ENCODE results near the gene GMCL2. TPM values are rescaled to one million over a fixed set of nuclear protein-coding genes. Genes with fewer than 3 reads are reported as not detected.

The GMCL2 gene
- polyA plus RNA-seq, 1 of the 3 experiments (the other 2 are of a cell fraction) = not detected

DNA sequence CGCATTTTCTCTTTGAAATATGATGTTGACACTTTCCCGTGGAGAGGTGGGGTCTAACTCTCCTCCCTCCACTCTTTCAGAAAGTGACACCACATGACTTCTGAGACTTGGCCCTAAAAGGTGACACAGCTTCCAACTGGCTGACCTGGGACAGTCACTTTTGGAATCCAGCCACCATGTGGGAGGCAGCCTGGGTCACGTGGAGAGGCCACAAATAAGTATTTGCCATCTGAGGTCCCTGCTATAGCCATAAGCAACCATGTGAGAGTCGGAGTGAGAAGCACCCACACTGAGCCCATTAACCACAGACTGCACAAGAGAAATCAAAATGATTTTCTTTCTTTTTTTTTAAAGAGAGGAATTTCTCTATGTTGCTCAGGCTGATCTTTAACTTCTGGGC is 49.5 kb upstream of the GMCL2 start:
- H3K4me1 ChIP-seq (ENCODE audit: control insufficient read depth in 1 of 2, insufficient read depth in 2 of 2, low read depth in 1 of 2, low read length in 1 of 2) = peaks cover 5 to 41% of the 10 kb centered on the region in 2 experiments; a peak in 1 of 4 replicates
- no peak for TF ChIP-seq TAF1 (IDR thresholded peaks at IDR 0.05; ENCODE audit: borderline replicate concordance, low read depth, low read length)
- no peak for TF ChIP-seq FOSL2 (IDR thresholded peaks at IDR 0.05; ENCODE audit: borderline replicate concordance, low read depth)
- TF ChIP-seq CHD2 (IDR thresholded peaks at IDR 0.05; ENCODE audit: low read length, partially characterized antibody) = no peak
- TF ChIP-seq, protein P1, sequence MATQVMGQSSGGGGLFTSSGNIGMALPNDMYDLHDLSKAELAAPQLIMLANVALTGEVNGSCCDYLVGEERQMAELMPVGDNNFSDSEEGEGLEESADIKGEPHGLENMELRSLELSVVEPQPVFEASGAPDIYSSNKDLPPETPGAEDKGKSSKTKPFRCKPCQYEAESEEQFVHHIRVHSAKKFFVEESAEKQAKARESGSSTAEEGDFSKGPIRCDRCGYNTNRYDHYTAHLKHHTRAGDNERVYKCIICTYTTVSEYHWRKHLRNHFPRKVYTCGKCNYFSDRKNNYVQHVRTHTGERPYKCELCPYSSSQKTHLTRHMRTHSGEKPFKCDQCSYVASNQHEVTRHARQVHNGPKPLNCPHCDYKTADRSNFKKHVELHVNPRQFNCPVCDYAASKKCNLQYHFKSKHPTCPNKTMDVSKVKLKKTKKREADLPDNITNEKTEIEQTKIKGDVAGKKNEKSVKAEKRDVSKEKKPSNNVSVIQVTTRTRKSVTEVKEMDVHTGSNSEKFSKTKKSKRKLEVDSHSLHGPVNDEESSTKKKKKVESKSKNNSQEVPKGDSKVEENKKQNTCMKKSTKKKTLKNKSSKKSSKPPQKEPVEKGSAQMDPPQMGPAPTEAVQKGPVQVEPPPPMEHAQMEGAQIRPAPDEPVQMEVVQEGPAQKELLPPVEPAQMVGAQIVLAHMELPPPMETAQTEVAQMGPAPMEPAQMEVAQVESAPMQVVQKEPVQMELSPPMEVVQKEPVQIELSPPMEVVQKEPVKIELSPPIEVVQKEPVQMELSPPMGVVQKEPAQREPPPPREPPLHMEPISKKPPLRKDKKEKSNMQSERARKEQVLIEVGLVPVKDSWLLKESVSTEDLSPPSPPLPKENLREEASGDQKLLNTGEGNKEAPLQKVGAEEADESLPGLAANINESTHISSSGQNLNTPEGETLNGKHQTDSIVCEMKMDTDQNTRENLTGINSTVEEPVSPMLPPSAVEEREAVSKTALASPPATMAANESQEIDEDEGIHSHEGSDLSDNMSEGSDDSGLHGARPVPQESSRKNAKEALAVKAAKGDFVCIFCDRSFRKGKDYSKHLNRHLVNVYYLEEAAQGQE (IDR thresholded peaks at IDR 0.05; ENCODE audit: low read depth, low read length) = no peak
- no peak for TF ChIP-seq TEAD4 (IDR thresholded peaks at IDR 0.05; ENCODE audit: borderline replicate concordance, insufficient read depth)
- TF ChIP-seq FOXJ3 (CRISPR knock-in tag; IDR thresholded peaks at IDR 0.05) = no peak
- ChIA-PET POLR2A (no interaction called here), CTCF (interaction anchor here (0.8 to 12.2 kb wide), 6 partner anchors 10 to 355 kb away, joined by 3 to 147 read pairs (median 8); partner anchors contain the start of gene COL23A1)
- no peak for DNase-seq
- no peak overlapping the region for H3K4me3 ChIP-seq (ENCODE audit: low read depth in 2 of 2, low read length in 1 of 2)
- H3F3A ChIP-seq (replicated peaks; ENCODE audit: insufficient read depth) = peaks cover 11% of the 10 kb centered on the region
- H2AFZ ChIP-seq (ENCODE audit: low read depth) = no peak overlapping the region
- 58% methylated on average over 4 of the region's 4 CpGs for WGBS (ENCODE audit: low lambda C conversion rate)
- no peak overlapping the region for H3K4me2 ChIP-seq
- H3K9ac ChIP-seq = no peak overlapping the region
- peaks cover 4% of the 10 kb centered on the region; the same call in 1 of the 2 replicates for H3K79me2 ChIP-seq (ENCODE audit: insufficient read depth)
- no peaks in the 10 kb centered on the region for H3K9me2 ChIP-seq
- no peaks in the 10 kb centered on the region for H3K36me3 ChIP-seq (replicated peaks in 1 of 2; ENCODE audit: control insufficient read depth in 1 of 2, insufficient read depth in 2 of 2, low read length in 1 of 2)
- no peaks in the 10 kb centered on the region for H4K20me1 ChIP-seq (ENCODE audit: insufficient read depth)
- H3K27ac ChIP-seq (ENCODE audit: low read depth in 2 of 2, low read length in 1 of 2) = no peak overlapping the region
- no peaks in the 10 kb centered on the region for H3K27me3 ChIP-seq (ENCODE audit: insufficient read depth)
- H3K9me3 ChIP-seq = no peaks in the 10 kb centered on the region

DNA sequence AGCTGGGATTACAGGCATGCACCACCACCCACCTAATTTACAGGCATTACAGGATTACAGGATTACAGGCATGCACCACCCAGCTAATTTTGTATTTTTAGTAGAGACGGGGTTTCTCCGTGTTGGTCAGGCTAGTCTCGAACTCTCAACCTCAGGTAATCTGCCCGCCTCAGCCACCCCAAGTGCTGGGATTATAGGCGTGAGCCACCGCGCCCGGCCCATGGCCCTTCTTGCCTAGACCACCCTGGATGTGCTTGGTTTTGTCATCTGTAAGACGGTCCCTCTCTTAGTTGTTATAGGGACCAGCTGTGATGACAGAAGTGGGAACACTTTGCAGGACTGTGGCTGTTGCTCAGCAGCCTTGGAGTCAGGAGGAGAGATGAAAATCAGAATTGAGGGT is 49.0 kb upstream of the GMCL2 start:
- no peak overlapping the region for H3K9ac ChIP-seq
- H2AFZ ChIP-seq (ENCODE audit: low read depth) = no peak overlapping the region
- WGBS (ENCODE audit: low lambda C conversion rate) = 84% methylated on average over 9 of the region's 9 CpGs
- TF ChIP-seq, protein P2, sequence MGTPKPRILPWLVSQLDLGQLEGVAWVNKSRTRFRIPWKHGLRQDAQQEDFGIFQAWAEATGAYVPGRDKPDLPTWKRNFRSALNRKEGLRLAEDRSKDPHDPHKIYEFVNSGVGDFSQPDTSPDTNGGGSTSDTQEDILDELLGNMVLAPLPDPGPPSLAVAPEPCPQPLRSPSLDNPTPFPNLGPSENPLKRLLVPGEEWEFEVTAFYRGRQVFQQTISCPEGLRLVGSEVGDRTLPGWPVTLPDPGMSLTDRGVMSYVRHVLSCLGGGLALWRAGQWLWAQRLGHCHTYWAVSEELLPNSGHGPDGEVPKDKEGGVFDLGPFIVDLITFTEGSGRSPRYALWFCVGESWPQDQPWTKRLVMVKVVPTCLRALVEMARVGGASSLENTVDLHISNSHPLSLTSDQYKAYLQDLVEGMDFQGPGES (IDR thresholded peaks at IDR 0.05; ENCODE audit: low read depth, low read length) = no peak
- no peak for TF ChIP-seq SMC3 (IDR thresholded peaks at IDR 0.05; ENCODE audit: low read depth, low read length)
- TF ChIP-seq, protein P3, sequence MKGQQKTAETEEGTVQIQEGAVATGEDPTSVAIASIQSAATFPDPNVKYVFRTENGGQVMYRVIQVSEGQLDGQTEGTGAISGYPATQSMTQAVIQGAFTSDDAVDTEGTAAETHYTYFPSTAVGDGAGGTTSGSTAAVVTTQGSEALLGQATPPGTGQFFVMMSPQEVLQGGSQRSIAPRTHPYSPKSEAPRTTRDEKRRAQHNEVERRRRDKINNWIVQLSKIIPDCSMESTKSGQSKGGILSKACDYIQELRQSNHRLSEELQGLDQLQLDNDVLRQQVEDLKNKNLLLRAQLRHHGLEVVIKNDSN (IDR thresholded peaks at IDR 0.05; ENCODE audit: borderline replicate concordance, low read depth) = no peak
- TF ChIP-seq, protein P4, sequence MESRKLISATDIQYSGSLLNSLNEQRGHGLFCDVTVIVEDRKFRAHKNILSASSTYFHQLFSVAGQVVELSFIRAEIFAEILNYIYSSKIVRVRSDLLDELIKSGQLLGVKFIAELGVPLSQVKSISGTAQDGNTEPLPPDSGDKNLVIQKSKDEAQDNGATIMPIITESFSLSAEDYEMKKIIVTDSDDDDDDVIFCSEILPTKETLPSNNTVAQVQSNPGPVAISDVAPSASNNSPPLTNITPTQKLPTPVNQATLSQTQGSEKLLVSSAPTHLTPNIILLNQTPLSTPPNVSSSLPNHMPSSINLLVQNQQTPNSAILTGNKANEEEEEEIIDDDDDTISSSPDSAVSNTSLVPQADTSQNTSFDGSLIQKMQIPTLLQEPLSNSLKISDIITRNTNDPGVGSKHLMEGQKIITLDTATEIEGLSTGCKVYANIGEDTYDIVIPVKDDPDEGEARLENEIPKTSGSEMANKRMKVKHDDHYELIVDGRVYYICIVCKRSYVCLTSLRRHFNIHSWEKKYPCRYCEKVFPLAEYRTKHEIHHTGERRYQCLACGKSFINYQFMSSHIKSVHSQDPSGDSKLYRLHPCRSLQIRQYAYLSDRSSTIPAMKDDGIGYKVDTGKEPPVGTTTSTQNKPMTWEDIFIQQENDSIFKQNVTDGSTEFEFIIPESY (IDR thresholded peaks at IDR 0.05; ENCODE audit: borderline replicate concordance, low read depth) = no peak
- TF ChIP-seq CHD2 (IDR thresholded peaks at IDR 0.05; ENCODE audit: low read length, partially characterized antibody) = no peak
- no peak for TF ChIP-seq EZH2phosphoT487 (IDR thresholded peaks at IDR 0.05; ENCODE audit: borderline replicate concordance, low read depth)
- DNase-seq = no peak
- no peaks in the 10 kb centered on the region for H3K9me3 ChIP-seq
- no peak overlapping the region for H3K4me3 ChIP-seq (ENCODE audit: low read depth in 2 of 2, low read length in 1 of 2)
- no peak overlapping the region for H3K4me2 ChIP-seq
- no peaks in the 10 kb centered on the region for H3K36me3 ChIP-seq (replicated peaks in 1 of 2; ENCODE audit: control insufficient read depth in 1 of 2, insufficient read depth in 2 of 2, low read length in 1 of 2)
- no peaks in the 10 kb centered on the region for H4K20me1 ChIP-seq (ENCODE audit: insufficient read depth)
- H3K27ac ChIP-seq (ENCODE audit: low read depth in 2 of 2, low read length in 1 of 2) = no peak overlapping the region
- H3K4me1 ChIP-seq (ENCODE audit: control insufficient read depth in 1 of 2, insufficient read depth in 2 of 2, low read depth in 1 of 2, low read length in 1 of 2) = peaks cover 7 to 47% of the 10 kb centered on the region in 2 experiments; a peak in 2 of 4 replicates
- no peaks in the 10 kb centered on the region for H3K27me3 ChIP-seq (ENCODE audit: insufficient read depth)
- ChIA-PET CTCF (interaction anchor here (0.8 to 12.2 kb wide), 9 partner anchors 8 to 356 kb away, joined by 3 to 147 read pairs (median 9); partner anchors contain the start of gene COL23A1), POLR2A (interaction anchor here (0.7 to 0.8 kb wide), 2 partner anchors 354 to 1209 kb away, joined by 3 read pairs; partner anchors contain the start of gene COL23A1)
- H3F3A ChIP-seq (replicated peaks; ENCODE audit: insufficient read depth) = peaks cover 11% of the 10 kb centered on the region
- H3K9me2 ChIP-seq = no peaks in the 10 kb centered on the region
- peaks cover 10% of the 10 kb centered on the region for H3K79me2 ChIP-seq (ENCODE audit: insufficient read depth)
